GM23248 (cell line): ENCODE data around the gene ZNF76. TPM values are rescaled to one million over a fixed set of nuclear protein-coding genes. Genes with fewer than 3 reads are reported as not detected.

Experiments used
- DNase-seq: peaks from one replicate; pipeline ENCODE4 v3.0.0-alpha.2; 2015
- H2AFZ ChIP-seq: fragments of 200-600 bp; sonication (generic); 2 replicates; pipeline ENCODE4 v1.6.1; 2016; ENCODE audit warnings: antibody characterized with exemption
- H3F3A ChIP-seq: fragments of 200-600 bp; sonication (generic); 2 replicates; pipeline ENCODE4 v1.6.1; 2016; ENCODE audit warnings: mild to moderate bottlenecking, antibody characterized with exemption, mixed run types; ENCODE audit not compliant: insufficient read depth
- H3K27ac ChIP-seq: fragments of 200-600 bp; sonication (generic); 2 replicates; pipeline ENCODE4 v1.5.1; 2016; ENCODE audit warnings: mild to moderate bottlenecking
- H3K27me3 ChIP-seq: fragments of 200-600 bp; sonication (generic); replicated peaks from 2 replicates; pipeline ENCODE4 v1.6.1; 2016; ENCODE audit warnings: mild to moderate bottlenecking; ENCODE audit not compliant: insufficient read depth
- H3K36me3 ChIP-seq: fragments of 200-600 bp; sonication (generic); 2 replicates; pipeline ENCODE4 v1.6.1; 2016; ENCODE audit warnings: low read depth, mild to moderate bottlenecking
- H3K4me1 ChIP-seq: fragments of 200-600 bp; sonication (generic); 2 replicates; pipeline ENCODE4 v1.6.1; 2016; ENCODE audit warnings: mild to moderate bottlenecking; ENCODE audit not compliant: insufficient read depth
- H3K4me2 ChIP-seq: fragments of 200-600 bp; sonication (generic); one replicate; pipeline ENCODE4 v1.6.1; 2016; ENCODE audit warnings: mild to moderate bottlenecking; ENCODE audit not compliant: unreplicated experiment
- H3K4me3 ChIP-seq: fragments of 200-600 bp; sonication (generic); 2 replicates; pipeline ENCODE4 v1.5.1; 2016; ENCODE audit warnings: mild to moderate bottlenecking
- H3K79me2 ChIP-seq: fragments of 200-600 bp; sonication (generic); 2 replicates; pipeline ENCODE4 v1.6.1; 2016; ENCODE audit warnings: mild to moderate bottlenecking; ENCODE audit not compliant: insufficient read depth
- H3K9ac ChIP-seq: fragments of 200-600 bp; sonication (generic); 2 replicates; pipeline ENCODE4 v1.6.1; 2016; ENCODE audit warnings: mild to moderate bottlenecking
- H3K9me2 ChIP-seq: fragments of 200-600 bp; sonication (generic); 2 replicates; pipeline ENCODE4 v1.6.1; 2016; ENCODE audit warnings: mixed run types, mild to moderate bottlenecking, moderate library complexity; ENCODE audit not compliant: insufficient read depth
- H3K9me3 ChIP-seq: fragments of 200-600 bp; sonication (generic); one replicate; pipeline ENCODE4 v1.6.1; 2017; ENCODE audit warnings: low read depth
- H4K20me1 ChIP-seq: fragments of 200-600 bp; sonication (generic); 2 replicates; pipeline ENCODE4 v1.6.0; 2016; ENCODE audit not compliant: insufficient read depth
- EZH2 ChIP-seq: fragments of 200-600 bp; sonication (generic); IDR thresholded peaks from 2 replicates; pipeline ENCODE4 v1.6.1; 2018; ENCODE audit warnings: antibody characterized with exemption, mild to moderate bottlenecking; ENCODE audit not compliant: insufficient read depth, poor library complexity, severe bottlenecking
- EZH2phosphoT487 ChIP-seq: fragments of 200-600 bp; sonication (generic); IDR thresholded peaks from 2 replicates; pipeline ENCODE4 v1.6.1; 2018; ENCODE audit warnings: antibody characterized with exemption, moderate library complexity, mild to moderate bottlenecking, low read depth; ENCODE audit not compliant: insufficient read depth
- WGBS, 2 experiments: methylation state at CpG; one replicate each; pipeline ENCODE4 v1.1.6; 2015 to 2017; ENCODE audit warnings: low lambda C conversion rate in 2 of 2, low coverage in 1 of 2; ENCODE audit errors: missing lambda C conversion rate in 2 of 2; 5-methylcytosine and 5-hydroxymethylcytosine counted together
- in situ Hi-C: fragments of 300-500 bp; cut with MboI; formaldehyde crosslinking; loops from 2 replicates; pipeline ENCODE4 v1.15.0; 2020
- polyA plus RNA-seq: library from polyadenylated mRNA; unstranded; fragments of >200 nt; fragmentation: Nextera tagmentation; extraction: Ambion mirVana; gene quantifications from 2 replicates; pipeline ENCODE4 v1.2.1, GENCODE V29; 2016
- total RNA-seq: library from RNA; depleted of rRNA; stranded (reverse); fragments of >200 nt; shearing (Covaris generic); gene quantifications from 2 replicates; pipeline ENCODE4 v1.2.3, GENCODE V29; 2014

ZNF76 gene
- total and polyA plus RNA-seq, 2 experiments from 2014 or later: 14.3 to 15.9 TPM

DNA sequence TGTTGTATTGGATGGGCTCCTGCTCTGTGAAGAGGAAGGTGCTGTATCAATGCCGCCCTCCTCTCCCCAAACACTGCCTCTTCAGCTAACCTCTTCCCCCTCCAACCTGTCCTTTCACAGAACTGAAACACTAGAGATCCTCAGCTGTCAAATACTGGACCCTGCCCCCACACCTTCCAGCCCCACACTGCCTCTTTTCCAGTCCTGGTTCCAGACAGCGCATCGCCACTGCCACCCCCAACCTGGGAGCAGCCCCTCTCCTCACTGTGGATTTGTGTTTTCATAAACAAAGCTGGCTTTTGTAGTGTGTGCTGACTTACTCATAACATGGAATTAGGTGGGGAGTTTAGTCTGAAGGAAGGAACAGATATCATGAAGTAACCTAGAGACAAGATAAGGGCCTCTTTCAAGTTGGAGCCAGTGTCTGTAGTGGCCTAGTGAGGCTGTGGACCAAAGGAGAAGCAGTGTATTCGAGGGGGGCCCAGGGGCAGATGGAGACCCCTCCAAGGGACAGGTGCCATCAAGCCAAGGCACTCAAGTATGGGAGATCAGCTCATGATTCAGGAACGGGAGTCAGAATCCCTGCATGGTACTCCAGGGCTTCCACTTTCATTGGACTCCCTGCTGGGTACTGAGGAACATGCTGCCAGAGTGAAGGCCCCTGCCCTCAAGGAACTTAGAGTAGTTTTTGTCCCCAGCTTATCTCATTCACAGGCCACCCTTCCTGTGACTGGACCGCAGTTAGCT, 43.7 kb upstream of the ZNF76 start:
- peak; percentile 26 for DNase-seq
- no peak overlapping the region for H3K27ac ChIP-seq
- no peaks in the 10 kb centered on the region for H3K9me2 ChIP-seq
- H3K9me3 ChIP-seq: no peaks in the 10 kb centered on the region
- H4K20me1 ChIP-seq: no peaks in the 10 kb centered on the region
- TF ChIP-seq EZH2 (no peak), EZH2phosphoT487 (no peak)
- 76 to 79% methylated on average over 6 of the region's 6 CpGs for WGBS, 2 experiments
- H3K9ac ChIP-seq: no peak overlapping the region
- H3K4me3 ChIP-seq: peak overlapping the region; percentile 84
- H3K4me2 ChIP-seq: peak overlapping the region; percentile 85
- no peaks in the 10 kb centered on the region for H3K27me3 ChIP-seq
- in situ Hi-C loops: no loop called here
- H3K79me2 ChIP-seq: peaks cover 63% of the 10 kb centered on the region
- H2AFZ ChIP-seq: no peak overlapping the region
- peaks cover 22% of the 10 kb centered on the region for H3F3A ChIP-seq
- peaks cover 34% of the 10 kb centered on the region for H3K4me1 ChIP-seq
- no peaks in the 10 kb centered on the region for H3K36me3 ChIP-seq

DNA sequence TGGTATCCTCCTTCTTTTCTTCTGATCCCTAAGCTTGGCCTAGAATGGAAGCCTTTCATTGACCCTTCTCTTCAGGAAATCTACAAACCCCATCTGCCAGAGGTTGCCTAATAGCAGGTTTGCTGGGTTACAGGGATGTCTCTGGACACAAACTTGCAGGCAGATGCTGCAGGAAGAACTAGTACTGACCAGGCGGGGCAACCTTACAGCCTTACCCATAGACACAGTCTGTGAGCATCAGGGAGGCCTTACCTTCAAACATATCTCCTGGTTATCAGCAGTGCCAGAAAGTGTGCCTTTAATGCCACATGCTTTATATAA, 43.2 kb upstream of the ZNF76 start:
- no peaks in the 10 kb centered on the region for H4K20me1 ChIP-seq
- no peak overlapping the region for H3K27ac ChIP-seq
- peak overlapping the region; percentile 29 for H3K4me3 ChIP-seq
- in situ Hi-C loops: no loop called here
- peaks cover 68% of the 10 kb centered on the region for H3K79me2 ChIP-seq
- peak overlapping the region; percentile 85 for H3K4me2 ChIP-seq
- H3K36me3 ChIP-seq: no peaks in the 10 kb centered on the region
- 88 to 100% methylated on average over 1 of the region's 1 CpG for WGBS, 2 experiments
- H3F3A ChIP-seq: peaks cover 22% of the 10 kb centered on the region
- no peaks in the 10 kb centered on the region for H3K9me2 ChIP-seq
- DNase-seq: no peak
- H3K27me3 ChIP-seq: no peaks in the 10 kb centered on the region
- no peak overlapping the region for H3K9ac ChIP-seq
- peaks cover 34% of the 10 kb centered on the region for H3K4me1 ChIP-seq
- no peak overlapping the region for H2AFZ ChIP-seq
- no peaks in the 10 kb centered on the region for H3K9me3 ChIP-seq
- no peak for TF ChIP-seq EZH2phosphoT487
- TF ChIP-seq EZH2: no peak

DNA sequence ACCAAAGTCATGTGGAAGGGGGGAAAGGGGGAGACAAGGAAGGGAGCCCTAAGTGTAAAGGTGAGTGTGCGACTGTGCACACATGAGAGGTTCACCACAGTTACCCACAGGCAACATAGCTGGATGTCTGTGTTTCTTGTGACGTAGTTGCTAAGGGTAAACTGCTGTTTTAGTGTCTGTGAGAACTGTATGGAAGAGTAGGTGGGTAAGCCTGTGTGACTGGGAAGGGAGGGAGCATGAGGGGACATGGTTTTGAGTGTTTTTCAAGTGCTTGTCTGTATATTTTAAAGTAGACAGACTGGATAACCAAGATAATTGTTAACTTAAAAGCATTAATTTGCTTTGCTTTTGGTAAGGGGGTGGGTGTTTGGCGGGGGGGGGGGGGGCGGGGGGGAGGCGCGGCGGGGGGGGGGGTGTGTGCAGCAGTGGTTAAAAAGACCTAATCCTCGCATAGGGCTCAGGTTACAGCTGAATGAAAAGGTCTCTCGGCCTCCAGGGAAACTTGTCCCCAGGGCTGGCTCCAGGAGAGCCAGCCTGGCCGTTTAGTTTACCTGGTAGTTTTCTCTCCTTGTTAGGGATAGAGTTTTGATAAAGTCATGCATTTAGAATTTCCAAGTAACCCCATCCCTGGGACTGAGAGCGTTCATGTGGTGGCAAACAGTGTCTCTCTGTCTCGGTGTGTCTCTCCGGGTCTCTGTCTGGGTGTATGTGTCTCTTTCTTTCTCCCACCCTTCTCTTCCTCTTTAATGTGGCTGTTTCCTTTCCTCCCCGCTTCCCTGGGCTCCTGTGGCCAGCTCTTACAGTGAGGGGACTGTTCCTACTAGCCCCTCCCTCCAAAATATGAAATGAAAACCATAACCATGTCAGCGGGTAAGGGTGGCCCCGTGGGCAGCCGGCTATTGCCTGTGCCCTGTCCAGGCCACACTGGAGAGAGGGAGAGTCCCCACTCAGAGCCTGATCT, 42.4 kb upstream of the ZNF76 start:
- H3K4me3 ChIP-seq: peak overlapping the region; percentile 41
- H3K4me1 ChIP-seq: peaks cover 34% of the 10 kb centered on the region
- 29 to 41% methylated on average over 13 to 14 of the region's 17 CpGs for WGBS, 2 experiments
- peak overlapping the region; percentile 25 for H3K4me2 ChIP-seq
- no peaks in the 10 kb centered on the region for H3K9me3 ChIP-seq
- H3K9me2 ChIP-seq: no peaks in the 10 kb centered on the region
- peaks cover 22% of the 10 kb centered on the region for H3F3A ChIP-seq
- H3K36me3 ChIP-seq: no peaks in the 10 kb centered on the region
- TF ChIP-seq EZH2: no peak
- TF ChIP-seq EZH2phosphoT487: no peak
- DNase-seq: no peak
- no peaks in the 10 kb centered on the region for H4K20me1 ChIP-seq
- in situ Hi-C loops: no loop called here
- H3K27me3 ChIP-seq: no peaks in the 10 kb centered on the region
- no peak overlapping the region for H2AFZ ChIP-seq
- H3K79me2 ChIP-seq: peaks cover 76% of the 10 kb centered on the region
- peak overlapping the region; percentile 34 for H3K27ac ChIP-seq
- H3K9ac ChIP-seq: peak overlapping the region; percentile 25; the same call in 1 of the 2 replicates

DNA sequence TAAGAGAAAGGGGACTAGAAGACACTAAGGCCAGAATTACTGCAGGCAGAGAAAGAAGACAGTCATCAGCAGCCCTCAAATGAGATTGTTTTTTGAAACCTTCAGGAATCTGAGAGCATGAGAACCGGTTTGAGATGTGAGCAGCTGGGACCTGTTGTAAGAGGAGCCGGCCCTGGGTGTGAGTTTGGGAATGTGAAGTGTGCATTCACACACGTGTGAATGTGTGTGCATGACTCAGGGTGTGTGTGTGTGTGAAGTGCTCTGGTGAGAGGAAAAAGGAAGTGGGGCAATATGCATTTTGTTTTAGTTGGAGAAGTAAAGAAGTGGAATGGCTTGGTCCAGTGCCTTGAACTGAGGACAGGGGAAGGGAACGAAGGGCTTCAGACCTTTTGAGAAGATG, 41.5 kb upstream of the ZNF76 start:
- peak overlapping the region; percentile 25 for H3K4me2 ChIP-seq
- H3K9me3 ChIP-seq: no peaks in the 10 kb centered on the region
- peaks cover 22% of the 10 kb centered on the region for H3F3A ChIP-seq
- H3K4me1 ChIP-seq: peaks cover 34% of the 10 kb centered on the region
- H3K9ac ChIP-seq: peak overlapping the region; percentile 25; the same call in 1 of the 2 replicates
- no peaks in the 10 kb centered on the region for H3K36me3 ChIP-seq
- H3K4me3 ChIP-seq: 0 out of 2 replicates have a peak overlapping the region, but pooled peaks have one; percentile 41
- H3K9me2 ChIP-seq: no peaks in the 10 kb centered on the region
- H2AFZ ChIP-seq: no peak overlapping the region
- H3K27me3 ChIP-seq: no peaks in the 10 kb centered on the region
- peaks cover 85% of the 10 kb centered on the region for H3K79me2 ChIP-seq
- DNase-seq: peak; percentile 55
- H3K27ac ChIP-seq: peak overlapping the region; percentile 34
- 35 to 39% methylated on average over 4 of the region's 4 CpGs for WGBS, 2 experiments
- no peaks in the 10 kb centered on the region for H4K20me1 ChIP-seq
- in situ Hi-C loops: no loop called here
- TF ChIP-seq EZH2phosphoT487 (no peak), EZH2 (no peak)
